Parathyroid adenoma (tissue), 2 donors: ENCODE results near the gene ERO1B.

ENCODE experiments used
- H2AFZ ChIP-seq: fragments of 300-600 bp; sonication (generic); one replicate; pipeline ENCODE4 v1.7.0; 2017; ENCODE audit warnings: antibody characterized with exemption, mild to moderate bottlenecking
- H3K27ac ChIP-seq: fragments of 300-600 bp; sonication (generic); one replicate; pipeline ENCODE4 v1.7.0; 2017
- H3K27me3 ChIP-seq: fragments of 300-600 bp; sonication (generic); one replicate; pipeline ENCODE4 v1.7.0; 2017; ENCODE audit warnings: low read length; ENCODE audit not compliant: control insufficient read depth, insufficient read depth
- H3K36me3 ChIP-seq: fragments of 300-600 bp; sonication (generic); one replicate; pipeline ENCODE4 v1.7.0; 2017; ENCODE audit warnings: low read length; ENCODE audit not compliant: control insufficient read depth, insufficient read depth
- H3K4me1 ChIP-seq: fragments of 300-600 bp; sonication (generic); one replicate; pipeline ENCODE4 v1.7.0; 2017; ENCODE audit warnings: control low read depth
- H3K4me2 ChIP-seq: fragments of 300-600 bp; sonication (generic); one replicate; pipeline ENCODE4 v1.7.0; 2017; ENCODE audit warnings: low read length
- H3K4me3 ChIP-seq: fragments of 300-600 bp; sonication (generic); one replicate; pipeline ENCODE4 v1.7.0; 2017; ENCODE audit warnings: low read depth, low read length
- H3K79me2 ChIP-seq: fragments of 300-600 bp; sonication (generic); one replicate; pipeline ENCODE4 v1.7.0; 2017; ENCODE audit warnings: control low read depth
- H3K9ac ChIP-seq: fragments of 300-600 bp; sonication (generic); one replicate; pipeline ENCODE4 v1.7.0; 2017; ENCODE audit warnings: mild to moderate bottlenecking
- H3K9me3 ChIP-seq: fragments of 300-600 bp; sonication (generic); one replicate; pipeline ENCODE4 v1.7.0; 2017; ENCODE audit warnings: low read length; ENCODE audit not compliant: control insufficient read depth
- TF ChIP-seq, protein P1 (sequence below): fragments of 300-600 bp; sonication (generic); IDR thresholded peaks from one replicate; pipeline ENCODE4 v1.7.0; 2017; ENCODE audit warnings: antibody characterized with exemption, mild to moderate bottlenecking
- donor health status: primary hyperparathyroidism.

Gene ERO1B

DNA sequence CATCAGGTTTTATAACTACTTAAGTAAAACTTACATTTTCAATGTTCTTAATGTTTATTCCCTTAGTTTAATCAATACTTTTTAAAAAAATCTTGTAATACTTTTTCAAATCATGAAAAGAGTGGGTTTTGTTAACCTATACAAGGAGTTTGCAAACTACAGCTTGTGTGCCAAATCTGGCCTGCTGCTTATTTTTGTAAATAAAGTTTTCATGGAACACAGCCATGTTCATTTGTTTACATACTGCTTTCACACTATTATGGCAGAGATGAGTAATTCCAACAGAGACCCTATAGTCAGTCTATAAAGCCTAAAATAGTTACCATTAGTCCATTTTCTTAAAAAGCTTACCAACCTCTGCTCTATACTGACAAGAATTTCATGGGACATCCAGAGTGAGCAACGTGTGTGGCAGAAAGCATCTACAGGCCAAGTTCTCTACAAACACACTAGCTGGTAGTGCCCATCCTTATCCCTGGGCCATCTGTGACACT is 42.6 kb downstream of the ERO1B start:
- Histone ChIP-seq H3K9me3 (no peaks in the 10 kb centered on the region), H3K9ac (no peak overlapping the region), H3K36me3 (no peaks in the 10 kb centered on the region), H3K4me2 (no peak overlapping the region), H3K27ac (no peak overlapping the region), H3K27me3 (no peaks in the 10 kb centered on the region), H3K79me2 (no peaks in the 10 kb centered on the region), H3K4me1 (no peaks in the 10 kb centered on the region), H2AFZ (no peak overlapping the region), H3K4me3 (no peak overlapping the region)
- TF ChIP-seq, protein P1, sequence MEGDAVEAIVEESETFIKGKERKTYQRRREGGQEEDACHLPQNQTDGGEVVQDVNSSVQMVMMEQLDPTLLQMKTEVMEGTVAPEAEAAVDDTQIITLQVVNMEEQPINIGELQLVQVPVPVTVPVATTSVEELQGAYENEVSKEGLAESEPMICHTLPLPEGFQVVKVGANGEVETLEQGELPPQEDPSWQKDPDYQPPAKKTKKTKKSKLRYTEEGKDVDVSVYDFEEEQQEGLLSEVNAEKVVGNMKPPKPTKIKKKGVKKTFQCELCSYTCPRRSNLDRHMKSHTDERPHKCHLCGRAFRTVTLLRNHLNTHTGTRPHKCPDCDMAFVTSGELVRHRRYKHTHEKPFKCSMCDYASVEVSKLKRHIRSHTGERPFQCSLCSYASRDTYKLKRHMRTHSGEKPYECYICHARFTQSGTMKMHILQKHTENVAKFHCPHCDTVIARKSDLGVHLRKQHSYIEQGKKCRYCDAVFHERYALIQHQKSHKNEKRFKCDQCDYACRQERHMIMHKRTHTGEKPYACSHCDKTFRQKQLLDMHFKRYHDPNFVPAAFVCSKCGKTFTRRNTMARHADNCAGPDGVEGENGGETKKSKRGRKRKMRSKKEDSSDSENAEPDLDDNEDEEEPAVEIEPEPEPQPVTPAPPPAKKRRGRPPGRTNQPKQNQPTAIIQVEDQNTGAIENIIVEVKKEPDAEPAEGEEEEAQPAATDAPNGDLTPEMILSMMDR: no peak

DNA sequence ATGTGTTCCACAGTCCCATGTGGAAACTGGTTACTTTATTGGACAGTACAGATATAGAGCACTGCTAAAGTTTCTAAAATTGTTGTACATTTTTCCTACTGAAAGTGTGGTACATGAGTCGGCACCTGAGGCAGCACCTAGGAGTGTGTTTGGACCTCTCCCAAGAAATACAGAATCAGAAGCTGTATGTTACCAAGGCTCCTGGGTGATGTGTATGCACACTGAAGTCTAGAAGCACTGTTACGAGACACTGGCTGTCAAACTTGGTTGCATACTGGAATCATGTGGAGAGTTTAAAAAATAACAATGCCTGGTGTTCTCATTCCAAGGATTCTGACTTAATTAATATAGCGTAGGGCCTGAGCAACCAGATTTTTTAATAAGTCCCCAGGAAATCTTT is 46.6 kb downstream of the ERO1B start:
- Histone ChIP-seq H3K4me3 (no peak overlapping the region), H3K9ac (no peak overlapping the region), H3K9me3 (no peaks in the 10 kb centered on the region), H3K27ac (no peak overlapping the region), H3K4me1 (no peaks in the 10 kb centered on the region), H3K36me3 (no peaks in the 10 kb centered on the region), H2AFZ (no peak overlapping the region), H3K27me3 (no peaks in the 10 kb centered on the region), H3K79me2 (no peaks in the 10 kb centered on the region), H3K4me2 (no peak overlapping the region)
- TF ChIP-seq, protein P1: no peak

DNA sequence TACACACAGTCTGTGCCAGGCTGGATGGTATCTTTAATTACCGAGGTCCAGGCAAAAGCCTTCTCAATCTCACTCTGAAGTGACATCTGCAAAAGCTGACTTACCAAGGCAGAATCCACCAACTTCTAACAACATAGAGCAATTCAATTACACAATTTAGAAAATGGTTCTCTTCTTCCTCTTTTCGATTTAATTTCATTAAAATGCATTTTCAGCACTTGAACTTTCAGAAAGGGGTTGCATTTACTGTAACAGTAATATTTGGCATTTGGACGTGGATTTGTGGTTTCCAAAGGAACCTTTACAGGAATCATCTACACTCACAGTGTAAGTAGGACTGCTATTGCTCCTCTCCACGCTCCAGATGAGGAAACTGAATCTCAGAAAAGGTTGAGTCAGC is 53.3 kb downstream of the ERO1B start:
- Histone ChIP-seq H3K4me3 (no peak overlapping the region), H3K4me2 (no peak overlapping the region), H3K79me2 (no peaks in the 10 kb centered on the region), H3K27me3 (no peaks in the 10 kb centered on the region), H3K27ac (no peak overlapping the region), H3K9ac (no peak overlapping the region), H3K36me3 (no peaks in the 10 kb centered on the region), H3K4me1 (no peaks in the 10 kb centered on the region), H3K9me3 (no peaks in the 10 kb centered on the region), H2AFZ (no peak overlapping the region)
- TF ChIP-seq, protein P1: no peak

DNA sequence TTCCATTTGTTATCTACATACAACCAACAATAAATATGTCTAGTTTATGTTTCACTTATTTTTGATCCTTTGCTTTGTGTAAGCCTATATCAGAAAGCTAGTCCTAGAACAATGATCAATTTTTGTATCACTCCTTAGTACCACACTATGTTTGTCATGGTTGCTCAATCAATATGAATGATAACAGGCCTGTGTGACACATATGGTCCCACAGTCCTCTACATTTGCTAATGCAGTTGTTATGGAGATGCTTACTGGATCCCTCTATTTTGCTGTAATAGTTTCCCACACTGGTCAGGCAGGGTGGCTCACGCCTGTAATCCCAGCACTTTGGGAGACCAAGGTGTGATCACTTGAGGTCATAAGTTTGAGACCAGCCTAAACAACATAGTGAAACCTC is 59.1 kb downstream of the ERO1B start:
- no peaks in the 10 kb centered on the region for H3K36me3 ChIP-seq
- no peak overlapping the region for H3K4me2 ChIP-seq

DNA sequence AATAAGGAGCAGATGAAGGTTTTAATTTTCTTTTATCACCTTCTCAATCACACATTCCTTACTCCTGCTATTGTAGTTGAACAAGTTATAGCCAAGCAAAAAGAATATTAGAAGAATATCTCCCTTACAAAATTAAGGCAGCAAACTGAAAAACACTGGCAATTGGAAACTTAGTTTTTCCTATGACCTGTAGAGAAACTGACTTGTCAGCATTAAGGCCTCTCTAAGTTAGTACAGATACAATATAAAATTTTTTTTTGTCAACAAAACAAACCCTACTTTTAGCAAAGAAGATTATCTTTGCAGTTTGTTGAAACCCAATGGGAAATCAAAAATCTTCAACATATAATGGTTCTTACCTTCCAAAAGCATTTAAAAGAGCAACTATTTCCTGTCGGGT is 61.3 kb downstream of the ERO1B start:
- H3K9ac ChIP-seq: no peak overlapping the region
- TF ChIP-seq, protein P1: no peak
- H3K9me3 ChIP-seq: no peaks in the 10 kb centered on the region
- H3K4me1 ChIP-seq: no peaks in the 10 kb centered on the region
- no peak overlapping the region for H3K27ac ChIP-seq
- no peak overlapping the region for H2AFZ ChIP-seq
- H3K4me3 ChIP-seq: no peak overlapping the region
- H3K4me2 ChIP-seq: no peak overlapping the region
- no peaks in the 10 kb centered on the region for H3K36me3 ChIP-seq
- H3K79me2 ChIP-seq: no peaks in the 10 kb centered on the region
- H3K27me3 ChIP-seq: no peaks in the 10 kb centered on the region

More for the DNA sequence above, 59.1 kb downstream of the ERO1B start:
- TF ChIP-seq, protein P1: no peak
- H3K9me3 ChIP-seq: no peaks in the 10 kb centered on the region
- H3K9ac ChIP-seq: no peak overlapping the region
- no peaks in the 10 kb centered on the region for H3K4me1 ChIP-seq
- no peaks in the 10 kb centered on the region for H3K79me2 ChIP-seq
- no peak overlapping the region for H3K4me3 ChIP-seq
- no peak overlapping the region for H2AFZ ChIP-seq
- H3K27ac ChIP-seq: no peak overlapping the region
- no peaks in the 10 kb centered on the region for H3K27me3 ChIP-seq
